GM10266 (cell line): Measurements from ENCODE around the gene SSTR5.
A peak's percentile ranks its signal among the peaks of the same experiment; 100 is the strongest.

Experiments used
- DNase-seq: peaks from one replicate; pipeline ENCODE4 v3.0.0; 2012; ENCODE audit errors: extremely low spot score
- CTCF ChIP-seq: IDR thresholded peaks from 2 replicates; pipeline ENCODE4 v1.5.1; 2012; ENCODE audit warnings: mild to moderate bottlenecking, low read depth; ENCODE audit not compliant: control insufficient read depth, insufficient read depth; ENCODE audit errors: missing control alignments

SSTR5 gene

GRCh38 chr16:1057252-1057932 lies 15.2 kb upstream of the SSTR5 start:
- peak; percentile 76 for TF ChIP-seq CTCF
- DNase-seq, result peak; percentile 80

GRCh38 chr16:1058216-1058615 lies 14.3 kb upstream of the SSTR5 start:
- no peak for DNase-seq

GRCh38 chr16:1059310-1059709 lies 13.2 kb upstream of the SSTR5 start:
- DNase-seq, result no peak
- TF ChIP-seq CTCF, result no peak

More at GRCh38 chr16:1058216-1058615, 14.3 kb upstream of the SSTR5 start:
- TF ChIP-seq CTCF, result no peak

- no peak for TF ChIP-seq CTCF
- no peak for DNase-seq
These were observed 11.9 kb upstream of the SSTR5 start for GRCh38 chr16:1060416-1061340.

- DNase-seq, result no peak
- TF ChIP-seq CTCF, result no peak
These were observed 10.6 kb upstream of the SSTR5 start for GRCh38 chr16:1061769-1062505.

- DNase-seq, result no peak
- no peak for TF ChIP-seq CTCF
These were observed 9.7 kb upstream of the SSTR5 start for GRCh38 chr16:1062895-1063294.
